OCI-LY1 (cell line): ENCODE data around the gene LTBP4.

ENCODE experiments used
- H2AFZ ChIP-seq: fragments of 200-600 bp; sonication (generic), shearing (Covaris generic); 2 replicates; pipeline ENCODE4 v1.6.0; 2014; ENCODE audit warnings: antibody characterized with exemption, mild to moderate bottlenecking, low read length
- H3F3A ChIP-seq: fragments of 200-600 bp; sonication (generic), shearing (Covaris generic); 2 replicates; pipeline ENCODE4 v1.6.0; 2014; ENCODE audit warnings: mild to moderate bottlenecking, antibody characterized with exemption, low read length, moderate library complexity; ENCODE audit not compliant: insufficient read depth
- H3K27ac ChIP-seq: fragments of 200-600 bp; sonication (generic); 2 replicates; pipeline ENCODE4 v1.5.1; 2014; ENCODE audit warnings: low read length, mixed run types, mild to moderate bottlenecking, low read depth; ENCODE audit not compliant: poor library complexity, severe bottlenecking
- H3K27me3 ChIP-seq: fragments of 200-600 bp; sonication (generic); 2 replicates; pipeline ENCODE4 v1.6.0; 2014; ENCODE audit warnings: antibody characterized with exemption, mild to moderate bottlenecking, low read length, moderate library complexity; ENCODE audit not compliant: insufficient read depth
- H3K36me3 ChIP-seq: fragments of 200-600 bp; sonication (generic); 2 replicates; pipeline ENCODE4 v1.6.1; 2014; ENCODE audit warnings: mild to moderate bottlenecking, antibody characterized with exemption, low read length, moderate library complexity, mixed read lengths; ENCODE audit not compliant: insufficient read depth
- H3K4me1 ChIP-seq: fragments of 200-600 bp; sonication (generic); 2 replicates; pipeline ENCODE4 v1.5.1; 2014; ENCODE audit warnings: mild to moderate bottlenecking, low read length, moderate library complexity; ENCODE audit not compliant: insufficient read depth, severe bottlenecking
- H3K4me2 ChIP-seq: fragments of 200-600 bp; sonication (generic), shearing (Covaris generic); 2 replicates; pipeline ENCODE4 v1.6.1; 2014; ENCODE audit warnings: low read length
- H3K4me3 ChIP-seq: fragments of 200-600 bp; sonication (generic); 2 replicates; pipeline ENCODE4 v1.5.1; 2014; ENCODE audit warnings: low read length, low read depth, mild to moderate bottlenecking, mixed read lengths; ENCODE audit not compliant: poor library complexity, severe bottlenecking
- H3K79me2 ChIP-seq: fragments of 200-600 bp; shearing (Covaris generic); 2 replicates; pipeline ENCODE4 v1.6.1; 2016; ENCODE audit warnings: mixed run types, low read length, mixed read lengths; ENCODE audit not compliant: insufficient read depth
- H3K9ac ChIP-seq: fragments of 200-600 bp; sonication (generic), shearing (Covaris generic); 2 replicates; pipeline ENCODE4 v1.6.1; 2014; ENCODE audit warnings: mild to moderate bottlenecking, low read length, mixed read lengths
- H3K9me2 ChIP-seq: fragments of 200-600 bp; sonication (generic), shearing (Covaris generic); 2 replicates; pipeline ENCODE4 v1.6.1; 2014; ENCODE audit warnings: low read depth, mild to moderate bottlenecking, low read length, mixed read lengths
- H3K9me3 ChIP-seq: fragments of 200-600 bp; shearing (Covaris generic); 2 replicates; pipeline ENCODE4 v1.6.1; 2014; ENCODE audit warnings: low read length, mixed read lengths
- H4K20me1 ChIP-seq: fragments of 200-600 bp; sonication (generic), shearing (Covaris generic); 2 replicates; pipeline ENCODE4 v1.6.0; 2016; ENCODE audit warnings: mild to moderate bottlenecking, low read length; ENCODE audit not compliant: insufficient read depth
- CTCF ChIP-seq: fragments of 200-600 bp; sonication (generic), shearing (Covaris generic); IDR thresholded peaks from 2 replicates; pipeline ENCODE4 v1.5.1; 2017; ENCODE audit warnings: mild to moderate bottlenecking, antibody characterized with exemption, low read length, moderate library complexity, mixed read lengths
- EZH2 ChIP-seq: fragments of 200-600 bp; sonication (generic), shearing (Covaris generic); IDR thresholded peaks from 2 replicates; pipeline ENCODE4 v1.8.0; 2017; ENCODE audit warnings: borderline replicate concordance, mixed run types, mild to moderate bottlenecking, antibody characterized with exemption, low read length, moderate library complexity, mixed read lengths

LTBP4 gene

GRCh38 chr19:40553885-40554857 lies 47.0 kb upstream of the LTBP4 start:
- Histone ChIP-seq H3K36me3 (no peaks in the 10 kb centered on the region), H4K20me1 (no peaks in the 10 kb centered on the region), H3F3A (no peaks in the 10 kb centered on the region), H3K9me2 (no peaks in the 10 kb centered on the region), H3K9me3 (no peaks in the 10 kb centered on the region), H3K4me2 (no peak overlapping the region), H2AFZ (no peak overlapping the region), H3K27me3 (0 out of 2 replicates have a peak, but pooled peaks cover 4% of the 10 kb centered on the region), H3K9ac (no peak overlapping the region), H3K79me2 (no peaks in the 10 kb centered on the region), H3K4me3 (no peak overlapping the region), H3K27ac (no peak overlapping the region), H3K4me1 (peaks cover 3% of the 10 kb centered on the region)
- TF ChIP-seq EZH2 (no peak), CTCF (no peak)

- Histone ChIP-seq H3K4me3 (no peak overlapping the region), H3K79me2 (no peaks in the 10 kb centered on the region), H2AFZ (no peak overlapping the region), H3K9me3 (no peaks in the 10 kb centered on the region), H3K27me3 (0 out of 2 replicates have a peak, but pooled peaks cover 4% of the 10 kb centered on the region), H3K9me2 (no peaks in the 10 kb centered on the region), H3K4me1 (no peaks in the 10 kb centered on the region), H4K20me1 (no peaks in the 10 kb centered on the region), H3K36me3 (no peaks in the 10 kb centered on the region), H3F3A (no peaks in the 10 kb centered on the region), H3K27ac (no peak overlapping the region), H3K4me2 (no peak overlapping the region), H3K9ac (no peak overlapping the region)
- no peak for TF ChIP-seq EZH2
- TF ChIP-seq CTCF: no peak
These were observed 45.0 kb upstream of the LTBP4 start for GRCh38 chr19:40555978-40556689.

- Histone ChIP-seq H3K27ac (no peak overlapping the region), H3K9me2 (no peaks in the 10 kb centered on the region), H3K9me3 (no peaks in the 10 kb centered on the region), H3F3A (no peaks in the 10 kb centered on the region), H2AFZ (no peak overlapping the region), H4K20me1 (no peaks in the 10 kb centered on the region), H3K36me3 (no peaks in the 10 kb centered on the region), H3K27me3 (0 out of 2 replicates have a peak, but pooled peaks cover 4% of the 10 kb centered on the region), H3K4me3 (no peak overlapping the region), H3K79me2 (no peaks in the 10 kb centered on the region), H3K4me2 (no peak overlapping the region), H3K4me1 (no peaks in the 10 kb centered on the region), H3K9ac (no peak overlapping the region)
- TF ChIP-seq EZH2: no peak
These were observed 44.1 kb upstream of the LTBP4 start for GRCh38 chr19:40556953-40557530.
